GM23338 (cell line): Measurements from ENCODE around the gene HIF1AN. TPM values are rescaled to one million over a fixed set of nuclear protein-coding genes. Genes with fewer than 3 reads are reported as not detected.

Experiments
- ATAC-seq: fragments of 200-7000 bp; cut with Tn5 transposase; 3 replicates; pipeline ENCODE4 v1.9.1; 2020
- DNase-seq: peaks from one replicate; pipeline ENCODE4 v3.0.0-alpha.2; 2015; ENCODE audit warnings: low spot score
- H2AFZ ChIP-seq: fragments of 200-600 bp; sonication (generic); 2 replicates; pipeline ENCODE4 v1.8.0; 2016; ENCODE audit warnings: antibody characterized with exemption, mild to moderate bottlenecking, moderate library complexity
- H3F3A ChIP-seq: fragments of 200-600 bp; sonication (generic); replicated peaks from 2 replicates; pipeline ENCODE4 v1.8.0; 2017; ENCODE audit warnings: antibody characterized with exemption, mixed run types, low read depth
- H3K27ac ChIP-seq: fragments of 200-600 bp; sonication (generic); 2 replicates; pipeline ENCODE4 v1.6.1; 2016; ENCODE audit warnings: low read depth
- H3K27me3 ChIP-seq: fragments of 200-600 bp; sonication (generic); 2 replicates; pipeline ENCODE4 v1.8.0; 2016; ENCODE audit warnings: mild to moderate bottlenecking, mixed run types, moderate library complexity; ENCODE audit not compliant: insufficient read depth
- H3K36me3 ChIP-seq: fragments of 200-600 bp; sonication (generic); 2 replicates; pipeline ENCODE4 v1.8.0; 2016; ENCODE audit warnings: mild to moderate bottlenecking; ENCODE audit not compliant: insufficient read depth
- H3K4me1 ChIP-seq: fragments of 200-600 bp; sonication (generic); 2 replicates; pipeline ENCODE4 v1.8.0; 2016; ENCODE audit warnings: mild to moderate bottlenecking, moderate library complexity; ENCODE audit not compliant: insufficient read depth
- H3K4me2 ChIP-seq: fragments of 200-600 bp; sonication (generic); 2 replicates; pipeline ENCODE4 v1.7.1; 2017; ENCODE audit warnings: mixed run types
- H3K4me3 ChIP-seq: fragments of 200-600 bp; sonication (generic); 2 replicates; pipeline ENCODE4 v1.6.1; 2016; ENCODE audit warnings: mixed run types
- H3K79me2 ChIP-seq: fragments of 200-600 bp; sonication (generic); replicated peaks from 2 replicates; pipeline ENCODE4 v1.8.0; 2017; ENCODE audit warnings: mild to moderate bottlenecking; ENCODE audit not compliant: insufficient read depth
- H3K9me2 ChIP-seq: fragments of 200-600 bp; sonication (generic); 2 replicates; pipeline ENCODE4 v1.8.0; 2017; ENCODE audit not compliant: insufficient read depth
- H4K20me1 ChIP-seq: fragments of 200-600 bp; sonication (generic); replicated peaks from 2 replicates; pipeline ENCODE4 v1.8.0; 2017; ENCODE audit warnings: mild to moderate bottlenecking; ENCODE audit not compliant: insufficient read depth
- H3K27ac Mint-ChIP-seq: 2 replicates; pipeline ENCODE4 v1.8.0; 2020; ENCODE audit warnings: inconsistent platforms, mild to moderate bottlenecking, moderate library complexity, mixed read lengths
- H3K27me3 Mint-ChIP-seq: 3 replicates; pipeline ENCODE4 v1.8.0; 2022; ENCODE audit warnings: low read depth, mild to moderate bottlenecking, moderate library complexity, mixed read lengths, inconsistent platforms; ENCODE audit not compliant: insufficient read depth, poor library complexity
- H3K36me3 Mint-ChIP-seq: 3 replicates; pipeline ENCODE4 v1.8.0; 2021; ENCODE audit warnings: low read depth, mild to moderate bottlenecking, inconsistent platforms, moderate library complexity, mixed read lengths
- H3K4me1 Mint-ChIP-seq: 3 replicates; pipeline ENCODE4 v1.8.0; 2020; ENCODE audit warnings: mild to moderate bottlenecking, inconsistent platforms, mixed read lengths
- H3K4me3 Mint-ChIP-seq: 3 replicates; pipeline ENCODE4 v1.8.0; 2021; ENCODE audit warnings: moderate library complexity, mild to moderate bottlenecking, inconsistent platforms, mixed read lengths
- H3K9me3 Mint-ChIP-seq: 3 replicates; pipeline ENCODE4 v1.8.0; 2020; ENCODE audit warnings: moderate library complexity, mild to moderate bottlenecking, inconsistent platforms, mixed read lengths
- CREB1 ChIP-seq: fragments of 250-450 bp; sonication (Bioruptor Pico); IDR thresholded peaks from 2 replicates; pipeline ENCODE4 v1.5.0; 2020; ENCODE audit warnings: low read depth, mild to moderate bottlenecking, moderate library complexity
- EZH2 ChIP-seq: fragments of 200-600 bp; sonication (generic); IDR thresholded peaks from one replicate; pipeline ENCODE4 v1.8.0; 2017; ENCODE audit warnings: antibody characterized with exemption, mild to moderate bottlenecking, low read depth; ENCODE audit not compliant: unreplicated experiment
- EZH2phosphoT487 ChIP-seq: fragments of 200-600 bp; sonication (generic); IDR thresholded peaks from one replicate; pipeline ENCODE4 v1.8.1; 2018; ENCODE audit warnings: antibody characterized with exemption; ENCODE audit not compliant: unreplicated experiment
- JUNB ChIP-seq: IDR thresholded peaks from one replicate; pipeline ENCODE4 v1.6.1; 2016; ENCODE audit warnings: antibody characterized with exemption; ENCODE audit not compliant: unreplicated experiment
- NANOG ChIP-seq: IDR thresholded peaks from 2 replicates; pipeline ENCODE4 v1.6.1; 2016; ENCODE audit warnings: antibody characterized with exemption, borderline replicate concordance
- POLR2AphosphoS5 ChIP-seq: IDR thresholded peaks from 2 replicates; pipeline ENCODE4 v1.6.1; 2016; ENCODE audit warnings: antibody characterized with exemption, low read depth
- STAT1 ChIP-seq: IDR thresholded peaks from one replicate; pipeline ENCODE4 v1.6.1; 2016; ENCODE audit warnings: antibody characterized with exemption; ENCODE audit not compliant: unreplicated experiment
- ZNF114 ChIP-seq: fragments of 250-450 bp; sonication (Bioruptor Pico); IDR thresholded peaks from 2 replicates; pipeline ENCODE4 v1.5.0; 2020; ENCODE audit warnings: mild to moderate bottlenecking, moderate library complexity
- ZNF331 ChIP-seq: fragments of 250-450 bp; sonication (Bioruptor Pico); IDR thresholded peaks from 2 replicates; pipeline ENCODE4 v1.5.0; 2020; ENCODE audit warnings: low read depth, mild to moderate bottlenecking, moderate library complexity
- polyA plus RNA-seq: library from polyadenylated mRNA; unstranded; fragments of >200 nt; fragmentation: Nextera tagmentation; extraction: Ambion mirVana; gene quantifications from 2 replicates; pipeline ENCODE4 v1.2.1, GENCODE V29; 2016
- total RNA-seq: library from RNA; depleted of rRNA; stranded (reverse); fragments of >200 nt; shearing (Covaris generic); gene quantifications from 2 replicates; pipeline ENCODE4 v1.2.3, GENCODE V29; 2014
- TF ChIP-seq, protein P1 (sequence below): IDR thresholded peaks from 2 replicates; pipeline ENCODE4 v1.6.1; 2016; ENCODE audit warnings: antibody characterized with exemption
- TF ChIP-seq, protein P2 (sequence below): IDR thresholded peaks from one replicate; pipeline ENCODE4 v1.6.1; 2018; ENCODE audit warnings: antibody characterized with exemption; ENCODE audit not compliant: unreplicated experiment
- TF ChIP-seq, protein P3 (sequence below), 2 experiments: fragments of 200-600 bp in 1 of 2; sonication (generic) in 1 of 2; conservative IDR thresholded peaks; 2 replicates each; pipeline versions ENCODE4 v1.5.1 to v1.6.1; 2016 to 2017; ENCODE audit warnings: antibody characterized with exemption in 2 of 2, low read depth in 2 of 2, mild to moderate bottlenecking in 2 of 2, moderate library complexity in 1 of 2

Gene HIF1AN
- total and polyA plus RNA-seq, 2 experiments from 2014 or later: 9.9 to 26.3 TPM

DNA sequence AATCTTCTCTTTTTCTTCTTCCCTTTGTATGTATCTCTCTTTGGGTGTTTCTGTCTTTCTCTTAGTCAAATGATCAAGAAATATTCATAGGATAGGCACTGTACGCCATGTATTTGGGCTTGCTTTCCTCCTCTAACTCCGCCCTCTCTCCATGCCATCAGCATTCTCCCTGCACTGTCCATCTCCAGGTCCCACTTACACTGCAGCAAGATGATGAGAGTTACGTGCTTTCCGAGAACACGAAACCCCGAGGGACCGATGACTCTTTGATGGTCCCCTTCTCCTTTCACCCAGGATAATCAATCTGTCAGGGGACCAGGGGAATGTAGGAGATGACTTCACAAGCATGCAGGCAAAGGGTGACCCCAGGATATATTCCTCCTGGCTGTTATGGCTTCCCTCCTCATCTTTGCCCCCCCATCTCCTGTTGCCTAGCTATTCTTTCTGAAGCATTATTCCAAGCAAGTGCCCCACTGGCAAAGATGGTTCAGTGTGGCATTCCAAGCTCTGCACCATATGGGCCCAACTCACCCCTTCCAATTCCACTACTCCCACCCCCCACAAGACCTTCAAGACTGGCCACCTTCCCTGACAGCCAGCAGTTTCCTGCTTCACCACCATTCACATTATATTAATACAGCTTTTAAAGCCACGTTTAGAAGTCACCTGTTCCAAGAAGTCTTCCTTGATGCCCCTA, 40.0 kb downstream of the HIF1AN start:
- no peaks in the 10 kb centered on the region for H3K9me3 Mint-ChIP-seq
- H3K9me2 ChIP-seq: no peaks in the 10 kb centered on the region
- no peaks in the 10 kb centered on the region for H3K36me3 ChIP-seq
- TF ChIP-seq EZH2 (no peak), ZNF331 (CRISPR knock-in tag) (no peak), POLR2AphosphoS5 (no peak), NANOG (no peak), CREB1 (CRISPR knock-in tag) (no peak), STAT1 (no peak)
- TF ChIP-seq, protein P1, sequence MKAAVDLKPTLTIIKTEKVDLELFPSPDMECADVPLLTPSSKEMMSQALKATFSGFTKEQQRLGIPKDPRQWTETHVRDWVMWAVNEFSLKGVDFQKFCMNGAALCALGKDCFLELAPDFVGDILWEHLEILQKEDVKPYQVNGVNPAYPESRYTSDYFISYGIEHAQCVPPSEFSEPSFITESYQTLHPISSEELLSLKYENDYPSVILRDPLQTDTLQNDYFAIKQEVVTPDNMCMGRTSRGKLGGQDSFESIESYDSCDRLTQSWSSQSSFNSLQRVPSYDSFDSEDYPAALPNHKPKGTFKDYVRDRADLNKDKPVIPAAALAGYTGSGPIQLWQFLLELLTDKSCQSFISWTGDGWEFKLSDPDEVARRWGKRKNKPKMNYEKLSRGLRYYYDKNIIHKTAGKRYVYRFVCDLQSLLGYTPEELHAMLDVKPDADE: no peak
- H3K4me3 ChIP-seq: no peak overlapping the region
- H3K27me3 Mint-ChIP-seq: peaks cover 5% of the 10 kb centered on the region
- H3K4me3 Mint-ChIP-seq: no peak overlapping the region
- H3K27me3 ChIP-seq: peaks cover 5% of the 10 kb centered on the region; the same call in 1 of the 2 replicates
- no peak overlapping the region for H3K4me2 ChIP-seq
- peaks cover 4% of the 10 kb centered on the region; the same call in 1 of the 3 replicates for H3K4me1 Mint-ChIP-seq
- no peaks in the 10 kb centered on the region for H4K20me1 ChIP-seq
- DNase-seq (no peak), ATAC-seq (no peak)
- H3K4me1 ChIP-seq: no peaks in the 10 kb centered on the region
- H3K36me3 Mint-ChIP-seq: no peaks in the 10 kb centered on the region
- no peak overlapping the region for H3K27ac Mint-ChIP-seq
- H3K79me2 ChIP-seq: no peaks in the 10 kb centered on the region
- no peak overlapping the region for H2AFZ ChIP-seq
- H3F3A ChIP-seq: no peaks in the 10 kb centered on the region
- H3K27ac ChIP-seq: no peak overlapping the region

DNA sequence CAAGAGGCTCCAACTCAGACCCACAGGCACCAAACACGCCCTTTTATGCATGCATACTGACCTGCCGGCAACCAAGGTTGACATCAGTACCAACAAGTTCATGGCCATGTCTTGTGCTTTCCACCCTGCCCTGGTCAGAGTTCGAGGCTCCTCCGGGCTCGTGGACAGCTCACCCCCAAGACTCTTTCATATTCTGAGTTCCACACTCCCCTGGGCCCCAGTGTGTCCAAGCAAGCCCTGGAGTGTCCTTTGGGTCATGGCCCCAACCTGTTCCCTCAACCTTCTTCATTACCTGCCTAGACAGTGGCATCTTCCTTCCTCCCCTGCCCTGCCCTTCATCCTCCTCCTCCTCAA, 40.5 kb downstream of the HIF1AN start:
- H4K20me1 ChIP-seq: no peaks in the 10 kb centered on the region
- H3K27ac ChIP-seq: no peak overlapping the region
- no peaks in the 10 kb centered on the region for H3K4me1 ChIP-seq
- H3F3A ChIP-seq: no peaks in the 10 kb centered on the region
- H3K4me2 ChIP-seq: no peak overlapping the region
- H3K4me3 ChIP-seq: no peak overlapping the region
- Mint-ChIP-seq H3K27me3 (peaks cover 5% of the 10 kb centered on the region), H3K36me3 (no peaks in the 10 kb centered on the region), H3K9me3 (no peaks in the 10 kb centered on the region), H3K4me1 (peaks cover 4% of the 10 kb centered on the region; the same call in 1 of the 3 replicates), H3K4me3 (no peak overlapping the region), H3K27ac (no peak overlapping the region)
- H3K36me3 ChIP-seq: no peaks in the 10 kb centered on the region
- H3K9me2 ChIP-seq: no peaks in the 10 kb centered on the region
- ATAC-seq (no peak), DNase-seq (no peak)
- H2AFZ ChIP-seq: no peak overlapping the region
- H3K79me2 ChIP-seq: no peaks in the 10 kb centered on the region
- peaks cover 5% of the 10 kb centered on the region; the same call in 1 of the 2 replicates for H3K27me3 ChIP-seq
- no peak for TF ChIP-seq ZNF331 (CRISPR knock-in tag)
- no peak for TF ChIP-seq EZH2
- no peak for TF ChIP-seq CREB1 (CRISPR knock-in tag)
- TF ChIP-seq NANOG: no peak
- no peak for TF ChIP-seq EZH2phosphoT487
- TF ChIP-seq, protein P2, sequence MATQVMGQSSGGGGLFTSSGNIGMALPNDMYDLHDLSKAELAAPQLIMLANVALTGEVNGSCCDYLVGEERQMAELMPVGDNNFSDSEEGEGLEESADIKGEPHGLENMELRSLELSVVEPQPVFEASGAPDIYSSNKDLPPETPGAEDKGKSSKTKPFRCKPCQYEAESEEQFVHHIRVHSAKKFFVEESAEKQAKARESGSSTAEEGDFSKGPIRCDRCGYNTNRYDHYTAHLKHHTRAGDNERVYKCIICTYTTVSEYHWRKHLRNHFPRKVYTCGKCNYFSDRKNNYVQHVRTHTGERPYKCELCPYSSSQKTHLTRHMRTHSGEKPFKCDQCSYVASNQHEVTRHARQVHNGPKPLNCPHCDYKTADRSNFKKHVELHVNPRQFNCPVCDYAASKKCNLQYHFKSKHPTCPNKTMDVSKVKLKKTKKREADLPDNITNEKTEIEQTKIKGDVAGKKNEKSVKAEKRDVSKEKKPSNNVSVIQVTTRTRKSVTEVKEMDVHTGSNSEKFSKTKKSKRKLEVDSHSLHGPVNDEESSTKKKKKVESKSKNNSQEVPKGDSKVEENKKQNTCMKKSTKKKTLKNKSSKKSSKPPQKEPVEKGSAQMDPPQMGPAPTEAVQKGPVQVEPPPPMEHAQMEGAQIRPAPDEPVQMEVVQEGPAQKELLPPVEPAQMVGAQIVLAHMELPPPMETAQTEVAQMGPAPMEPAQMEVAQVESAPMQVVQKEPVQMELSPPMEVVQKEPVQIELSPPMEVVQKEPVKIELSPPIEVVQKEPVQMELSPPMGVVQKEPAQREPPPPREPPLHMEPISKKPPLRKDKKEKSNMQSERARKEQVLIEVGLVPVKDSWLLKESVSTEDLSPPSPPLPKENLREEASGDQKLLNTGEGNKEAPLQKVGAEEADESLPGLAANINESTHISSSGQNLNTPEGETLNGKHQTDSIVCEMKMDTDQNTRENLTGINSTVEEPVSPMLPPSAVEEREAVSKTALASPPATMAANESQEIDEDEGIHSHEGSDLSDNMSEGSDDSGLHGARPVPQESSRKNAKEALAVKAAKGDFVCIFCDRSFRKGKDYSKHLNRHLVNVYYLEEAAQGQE: no peak
- no peak for TF ChIP-seq JUNB
- no peak for TF ChIP-seq ZNF114 (CRISPR knock-in tag)
- no peak for TF ChIP-seq POLR2AphosphoS5
- TF ChIP-seq, protein P3, sequence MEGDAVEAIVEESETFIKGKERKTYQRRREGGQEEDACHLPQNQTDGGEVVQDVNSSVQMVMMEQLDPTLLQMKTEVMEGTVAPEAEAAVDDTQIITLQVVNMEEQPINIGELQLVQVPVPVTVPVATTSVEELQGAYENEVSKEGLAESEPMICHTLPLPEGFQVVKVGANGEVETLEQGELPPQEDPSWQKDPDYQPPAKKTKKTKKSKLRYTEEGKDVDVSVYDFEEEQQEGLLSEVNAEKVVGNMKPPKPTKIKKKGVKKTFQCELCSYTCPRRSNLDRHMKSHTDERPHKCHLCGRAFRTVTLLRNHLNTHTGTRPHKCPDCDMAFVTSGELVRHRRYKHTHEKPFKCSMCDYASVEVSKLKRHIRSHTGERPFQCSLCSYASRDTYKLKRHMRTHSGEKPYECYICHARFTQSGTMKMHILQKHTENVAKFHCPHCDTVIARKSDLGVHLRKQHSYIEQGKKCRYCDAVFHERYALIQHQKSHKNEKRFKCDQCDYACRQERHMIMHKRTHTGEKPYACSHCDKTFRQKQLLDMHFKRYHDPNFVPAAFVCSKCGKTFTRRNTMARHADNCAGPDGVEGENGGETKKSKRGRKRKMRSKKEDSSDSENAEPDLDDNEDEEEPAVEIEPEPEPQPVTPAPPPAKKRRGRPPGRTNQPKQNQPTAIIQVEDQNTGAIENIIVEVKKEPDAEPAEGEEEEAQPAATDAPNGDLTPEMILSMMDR (conservative IDR thresholded peaks at IDR 0.05; ENCODE audit: low read depth in 2 of 2): no peak
- TF ChIP-seq STAT1: no peak
